ENCODE data around the gene TNRC6C. TPM values are rescaled to one million over a fixed set of nuclear protein-coding genes. Genes with fewer than 3 reads are reported as not detected.

TNRC6C gene
- total RNA-seq, 1 experiment from 2014 or later, result not detected

DNA sequence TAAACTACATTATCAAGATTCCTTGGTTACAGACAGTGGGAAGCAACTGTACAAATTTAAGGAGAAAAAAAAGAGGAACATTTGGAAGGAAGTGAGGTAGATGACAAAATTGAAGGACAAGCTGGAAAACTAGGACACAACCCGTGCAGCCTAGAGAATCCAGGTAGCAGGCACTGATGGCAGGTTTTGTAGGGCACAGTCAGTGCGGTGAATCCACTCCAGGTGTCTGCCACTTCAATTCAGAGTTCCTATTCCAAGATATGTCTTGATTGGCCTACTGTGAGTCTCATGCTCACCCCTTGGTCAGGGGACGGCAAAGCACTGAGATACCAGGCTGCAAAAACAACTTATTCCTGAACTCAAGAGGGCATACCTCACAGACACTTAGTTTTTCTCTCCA is 37.8 kb downstream of the TNRC6C start:
- H3K36me3 ChIP-seq (ENCODE audit: insufficient read depth, low read length), result no peaks in the 10 kb centered on the region
- H2AFZ ChIP-seq (ENCODE audit: low read length), result no peak overlapping the region
- H4K20me1 ChIP-seq (ENCODE audit: insufficient read depth, low read depth, low read length), result no peaks in the 10 kb centered on the region
- no peaks in the 10 kb centered on the region for H3K4me1 ChIP-seq (ENCODE audit: low read length)
- no peaks in the 10 kb centered on the region for H3K79me2 ChIP-seq (ENCODE audit: low read length)
- H3K27me3 ChIP-seq (ENCODE audit: low read length), result no peaks in the 10 kb centered on the region; the same call in 1 of the 2 replicates
- DNase-seq, result no peak
- no peaks in the 10 kb centered on the region for H3K9me2 ChIP-seq (replicated peaks; ENCODE audit: insufficient read depth, low read length)
- no peak overlapping the region for H3K4me2 ChIP-seq (ENCODE audit: low read depth, low read length, poor library complexity, severe bottlenecking)
- no peaks in the 10 kb centered on the region for H3K9me3 ChIP-seq (ENCODE audit: low read length)
- H3K9ac ChIP-seq (ENCODE audit: low read length), result no peak overlapping the region
- H3K4me3 ChIP-seq (ENCODE audit: low read length), result no peak overlapping the region
- no peak overlapping the region for H3K27ac ChIP-seq (ENCODE audit: low read length)

DNA sequence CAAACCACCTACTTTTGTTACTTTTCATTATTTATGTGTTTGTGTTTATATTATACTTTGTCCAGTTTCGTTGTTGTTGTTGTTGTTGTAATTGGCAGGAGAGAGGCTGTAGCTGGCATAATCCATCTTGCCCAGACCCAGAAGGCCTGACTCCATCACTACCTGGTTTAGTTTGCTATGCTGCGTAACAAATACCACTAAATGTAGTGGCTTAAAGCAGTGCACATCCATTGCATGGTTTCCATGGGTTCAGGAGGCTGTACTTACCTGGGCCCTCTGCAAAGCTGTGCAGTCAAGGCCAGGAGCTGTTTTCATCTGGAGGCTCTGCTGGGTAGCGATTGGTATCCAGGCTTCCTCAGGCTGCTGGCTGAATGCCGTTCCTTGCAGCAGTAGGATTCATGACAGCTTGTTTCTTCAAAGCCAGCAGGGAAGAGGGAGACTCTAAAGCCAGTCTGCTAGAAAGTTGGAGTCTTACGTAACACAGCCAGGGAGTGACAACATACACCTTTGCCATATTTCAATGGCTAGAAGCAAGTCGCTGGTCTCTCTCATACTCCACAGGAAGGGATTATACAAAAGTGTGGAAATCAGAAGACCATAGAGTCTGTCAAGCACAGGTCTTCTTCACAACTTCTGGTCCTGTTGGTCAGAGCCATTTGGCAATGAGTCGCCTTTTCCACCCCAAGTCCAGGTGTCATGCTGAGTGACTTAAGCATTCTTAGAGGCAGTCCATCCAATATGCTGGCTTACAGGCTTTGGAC is 41.1 kb downstream of the TNRC6C start:
- no peaks in the 10 kb centered on the region for H3K9me2 ChIP-seq (replicated peaks; ENCODE audit: insufficient read depth, low read length)
- no peaks in the 10 kb centered on the region; the same call in 1 of the 2 replicates for H3K27me3 ChIP-seq (ENCODE audit: low read length)
- no peak overlapping the region for H3K9ac ChIP-seq (ENCODE audit: low read length)
- H3K27ac ChIP-seq (ENCODE audit: low read length), result no peak overlapping the region
- no peaks in the 10 kb centered on the region for H3K4me1 ChIP-seq (ENCODE audit: low read length)
- DNase-seq, result no peak
- H3K79me2 ChIP-seq (ENCODE audit: low read length), result no peaks in the 10 kb centered on the region
- no peaks in the 10 kb centered on the region for H3K36me3 ChIP-seq (ENCODE audit: insufficient read depth, low read length)
- no peak overlapping the region for H2AFZ ChIP-seq (ENCODE audit: low read length)
- H4K20me1 ChIP-seq (ENCODE audit: insufficient read depth, low read depth, low read length), result no peaks in the 10 kb centered on the region
- H3K9me3 ChIP-seq (ENCODE audit: low read length), result no peaks in the 10 kb centered on the region
- H3K4me2 ChIP-seq (ENCODE audit: low read depth, low read length, poor library complexity, severe bottlenecking), result no peak overlapping the region
- no peak overlapping the region for H3K4me3 ChIP-seq (ENCODE audit: low read length)

DNA sequence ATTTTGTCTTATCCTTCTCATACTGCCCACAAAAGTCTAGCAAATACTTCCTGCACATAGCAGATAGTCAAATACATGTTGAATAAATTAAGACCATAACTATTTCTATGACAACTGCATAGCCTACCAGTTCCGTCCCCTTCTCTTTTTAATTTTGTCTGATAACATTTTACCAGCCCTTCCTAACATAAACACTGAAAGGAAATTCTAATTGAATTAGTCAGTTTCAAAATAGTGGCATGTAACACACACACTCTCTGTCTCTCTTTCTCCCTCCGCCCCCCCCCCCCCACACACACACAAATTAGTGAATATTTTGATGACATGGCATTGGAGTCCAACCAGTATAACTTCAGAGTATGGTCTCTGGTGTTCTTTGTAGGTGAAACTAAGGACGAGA is 41.8 kb downstream of the TNRC6C start:
- Histone ChIP-seq H3K4me2 (ENCODE audit: low read depth, low read length, poor library complexity, severe bottlenecking) (no peak overlapping the region), H3K79me2 (ENCODE audit: low read length) (no peaks in the 10 kb centered on the region), H3K27ac (ENCODE audit: low read length) (no peak overlapping the region), H3K9ac (ENCODE audit: low read length) (no peak overlapping the region), H3K36me3 (ENCODE audit: insufficient read depth, low read length) (no peaks in the 10 kb centered on the region), H3K4me1 (ENCODE audit: low read length) (no peaks in the 10 kb centered on the region), H3K4me3 (ENCODE audit: low read length) (no peak overlapping the region), H2AFZ (ENCODE audit: low read length) (no peak overlapping the region), H3K9me2 (replicated peaks; ENCODE audit: insufficient read depth, low read length) (no peaks in the 10 kb centered on the region), H3K27me3 (ENCODE audit: low read length) (no peaks in the 10 kb centered on the region; the same call in 1 of the 2 replicates), H3K9me3 (ENCODE audit: low read length) (no peaks in the 10 kb centered on the region), H4K20me1 (ENCODE audit: insufficient read depth, low read depth, low read length) (no peaks in the 10 kb centered on the region)
- DNase-seq, result no peak

DNA sequence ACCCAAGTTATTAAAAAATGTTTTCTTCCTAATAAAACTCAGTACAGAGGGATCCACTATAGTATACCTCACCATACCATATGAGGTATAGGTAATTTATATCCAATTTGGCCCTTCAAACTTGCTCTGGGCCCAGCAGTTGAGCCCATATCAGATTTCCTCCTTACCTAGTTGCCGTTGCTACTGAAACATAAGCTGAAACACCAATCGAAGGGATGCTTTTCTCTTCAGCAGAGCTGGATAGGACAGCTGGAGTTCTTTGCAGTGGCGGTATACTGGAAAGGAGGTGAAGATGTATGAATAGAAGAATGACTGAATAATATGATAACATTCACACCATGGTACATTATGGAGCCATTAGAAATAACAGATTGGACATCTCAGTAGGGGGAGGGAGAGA is 42.7 kb downstream of the TNRC6C start:
- no peak for DNase-seq
- H3K36me3 ChIP-seq (ENCODE audit: insufficient read depth, low read length), result no peaks in the 10 kb centered on the region
- H3K79me2 ChIP-seq (ENCODE audit: low read length), result no peaks in the 10 kb centered on the region
- no peaks in the 10 kb centered on the region for H3K9me3 ChIP-seq (ENCODE audit: low read length)
- no peaks in the 10 kb centered on the region; the same call in 1 of the 2 replicates for H3K27me3 ChIP-seq (ENCODE audit: low read length)
- no peaks in the 10 kb centered on the region for H4K20me1 ChIP-seq (ENCODE audit: insufficient read depth, low read depth, low read length)
- no peak overlapping the region for H3K9ac ChIP-seq (ENCODE audit: low read length)
- no peak overlapping the region for H3K27ac ChIP-seq (ENCODE audit: low read length)
- H2AFZ ChIP-seq (ENCODE audit: low read length), result no peak overlapping the region
- H3K9me2 ChIP-seq (replicated peaks; ENCODE audit: insufficient read depth, low read length), result no peaks in the 10 kb centered on the region
- no peak overlapping the region for H3K4me2 ChIP-seq (ENCODE audit: low read depth, low read length, poor library complexity, severe bottlenecking)
- no peak overlapping the region for H3K4me3 ChIP-seq (ENCODE audit: low read length)
- no peaks in the 10 kb centered on the region for H3K4me1 ChIP-seq (ENCODE audit: low read length)

DNA sequence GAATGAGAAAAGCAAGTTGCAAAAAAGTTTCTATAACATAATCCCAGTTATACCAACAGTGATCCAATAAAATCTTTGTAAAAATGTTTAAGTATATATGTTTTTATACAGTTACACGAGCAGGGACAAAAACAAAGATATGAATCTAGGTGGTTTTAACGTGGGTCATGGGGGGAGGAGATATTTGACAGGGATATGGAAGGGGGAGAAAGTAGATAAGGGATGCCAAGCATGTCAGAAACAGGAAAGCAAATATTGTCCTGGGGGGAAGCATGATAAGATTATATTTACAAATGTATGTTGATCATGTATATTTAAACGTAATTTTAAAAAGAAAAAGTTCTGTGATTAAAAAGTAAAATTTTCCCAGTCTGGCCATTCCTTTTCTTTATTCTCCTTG is 43.1 kb downstream of the TNRC6C start:
- no peaks in the 10 kb centered on the region for H3K79me2 ChIP-seq (ENCODE audit: low read length)
- H3K4me3 ChIP-seq (ENCODE audit: low read length), result no peak overlapping the region
- no peak overlapping the region for H3K27ac ChIP-seq (ENCODE audit: low read length)
- no peaks in the 10 kb centered on the region for H3K4me1 ChIP-seq (ENCODE audit: low read length)
- H3K9me3 ChIP-seq (ENCODE audit: low read length), result no peaks in the 10 kb centered on the region
- no peak overlapping the region for H3K9ac ChIP-seq (ENCODE audit: low read length)
- no peaks in the 10 kb centered on the region for H3K36me3 ChIP-seq (ENCODE audit: insufficient read depth, low read length)
- H3K4me2 ChIP-seq (ENCODE audit: low read depth, low read length, poor library complexity, severe bottlenecking), result no peak overlapping the region
- no peak for DNase-seq
- no peaks in the 10 kb centered on the region for H3K9me2 ChIP-seq (replicated peaks; ENCODE audit: insufficient read depth, low read length)
- H3K27me3 ChIP-seq (ENCODE audit: low read length), result no peaks in the 10 kb centered on the region; the same call in 1 of the 2 replicates
- H4K20me1 ChIP-seq (ENCODE audit: insufficient read depth, low read depth, low read length), result no peaks in the 10 kb centered on the region
- H2AFZ ChIP-seq (ENCODE audit: low read length), result no peak overlapping the region

DNA sequence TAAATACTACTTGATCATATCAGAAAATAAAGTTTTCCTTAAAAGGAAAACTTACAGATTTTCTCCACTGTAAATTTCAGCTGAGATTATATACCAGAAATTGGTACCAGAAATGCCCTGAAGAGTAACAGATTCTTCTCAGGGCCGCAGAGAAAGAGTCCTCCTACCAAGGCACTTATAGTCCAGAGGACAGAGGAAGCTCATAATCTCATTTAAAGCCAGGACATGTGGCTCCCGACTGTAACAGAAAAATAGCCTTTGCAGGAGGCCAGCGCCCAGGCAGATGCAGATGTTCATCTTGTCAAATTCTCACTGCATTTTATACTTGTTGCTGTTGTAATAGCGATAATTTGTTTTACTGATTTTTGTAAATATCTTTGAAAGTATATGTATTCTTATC is 43.7 kb downstream of the TNRC6C start:
- H3K4me1 ChIP-seq (ENCODE audit: low read length), result no peaks in the 10 kb centered on the region

DNA sequence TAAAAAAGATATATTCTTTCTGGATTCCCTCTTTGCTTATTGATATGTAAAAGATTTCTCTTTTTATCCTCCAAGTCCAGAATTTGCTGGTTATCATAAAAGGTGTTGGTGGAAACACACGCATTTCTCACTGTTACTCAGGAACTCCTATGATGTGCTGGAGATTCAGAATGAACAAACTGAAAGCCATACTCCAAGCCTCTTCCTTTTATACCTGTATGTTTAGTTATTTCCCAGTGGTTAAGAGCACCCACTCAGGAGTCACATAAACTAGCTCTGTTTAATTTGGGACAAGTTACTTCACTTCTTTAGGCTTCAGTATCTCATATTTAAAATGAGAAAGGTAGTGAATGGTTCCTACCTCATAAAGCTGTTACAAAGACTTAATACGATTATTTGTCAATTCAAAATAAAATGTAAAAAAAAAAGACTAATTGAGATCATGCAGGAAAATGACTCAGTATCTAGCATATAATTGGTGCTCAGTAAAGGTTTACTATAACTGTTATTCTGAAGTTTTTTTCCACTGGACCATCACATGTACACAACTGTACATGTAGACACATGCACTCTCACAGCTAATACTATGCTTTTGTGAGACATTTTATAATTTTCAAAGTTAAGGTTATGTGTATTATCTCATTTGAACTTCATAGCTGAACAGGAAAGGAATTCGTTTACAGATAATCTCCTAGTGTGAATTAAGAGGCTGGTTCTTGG is 47.1 kb downstream of the TNRC6C start:
- Histone ChIP-seq H2AFZ (ENCODE audit: low read length) (no peak overlapping the region), H3K4me1 (ENCODE audit: low read length) (no peaks in the 10 kb centered on the region), H3K4me2 (ENCODE audit: low read depth, low read length, poor library complexity, severe bottlenecking) (no peak overlapping the region), H3K9ac (ENCODE audit: low read length) (no peak overlapping the region), H3K9me3 (ENCODE audit: low read length) (no peaks in the 10 kb centered on the region), H4K20me1 (ENCODE audit: insufficient read depth, low read depth, low read length) (no peaks in the 10 kb centered on the region), H3K27ac (ENCODE audit: low read length) (no peak overlapping the region), H3K4me3 (ENCODE audit: low read length) (no peak overlapping the region), H3K79me2 (ENCODE audit: low read length) (no peaks in the 10 kb centered on the region), H3K9me2 (replicated peaks; ENCODE audit: insufficient read depth, low read length) (no peaks in the 10 kb centered on the region), H3K36me3 (ENCODE audit: insufficient read depth, low read length) (no peaks in the 10 kb centered on the region), H3K27me3 (ENCODE audit: low read length) (no peaks in the 10 kb centered on the region)
- no peak for DNase-seq

More for the DNA sequence above, 43.7 kb downstream of the TNRC6C start:
- no peak overlapping the region for H3K27ac ChIP-seq (ENCODE audit: low read length)
- no peaks in the 10 kb centered on the region for H3K9me2 ChIP-seq (replicated peaks; ENCODE audit: insufficient read depth, low read length)
- no peaks in the 10 kb centered on the region for H3K9me3 ChIP-seq (ENCODE audit: low read length)
- no peak overlapping the region for H3K4me3 ChIP-seq (ENCODE audit: low read length)
- no peaks in the 10 kb centered on the region for H3K36me3 ChIP-seq (ENCODE audit: insufficient read depth, low read length)
- no peak for DNase-seq
- no peaks in the 10 kb centered on the region; the same call in 1 of the 2 replicates for H3K27me3 ChIP-seq (ENCODE audit: low read length)
- H2AFZ ChIP-seq (ENCODE audit: low read length), result no peak overlapping the region
- no peak overlapping the region for H3K4me2 ChIP-seq (ENCODE audit: low read depth, low read length, poor library complexity, severe bottlenecking)
- H4K20me1 ChIP-seq (ENCODE audit: insufficient read depth, low read depth, low read length), result no peaks in the 10 kb centered on the region
- H3K9ac ChIP-seq (ENCODE audit: low read length), result no peak overlapping the region
- H3K79me2 ChIP-seq (ENCODE audit: low read length), result no peaks in the 10 kb centered on the region

DNA sequence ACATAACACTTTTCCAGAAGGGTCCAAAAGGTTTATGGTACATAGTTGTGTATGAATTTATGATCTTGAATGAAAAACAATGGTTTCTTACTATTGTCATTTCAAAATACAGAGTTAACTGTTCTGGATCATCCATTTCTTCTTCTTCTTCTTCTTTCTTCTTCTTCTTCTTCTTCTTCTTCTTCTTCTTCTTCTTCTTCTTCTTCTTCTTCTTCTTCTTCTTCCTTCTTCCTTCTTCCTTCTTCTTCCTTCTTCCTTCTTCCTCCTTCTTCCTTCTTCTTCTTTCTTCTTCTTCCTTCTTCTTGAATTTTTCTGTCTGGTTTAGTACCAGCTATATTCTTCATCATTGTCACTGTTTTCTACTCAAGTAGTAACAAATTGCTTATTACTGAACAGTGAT is 47.8 kb downstream of the TNRC6C start:
- no peak for DNase-seq
- no peaks in the 10 kb centered on the region for H3K9me2 ChIP-seq (replicated peaks; ENCODE audit: insufficient read depth, low read length)
- H3K36me3 ChIP-seq (ENCODE audit: insufficient read depth, low read length), result no peaks in the 10 kb centered on the region
- H3K4me2 ChIP-seq (ENCODE audit: low read depth, low read length, poor library complexity, severe bottlenecking), result no peak overlapping the region
- H3K9me3 ChIP-seq (ENCODE audit: low read length), result no peaks in the 10 kb centered on the region
- H4K20me1 ChIP-seq (ENCODE audit: insufficient read depth, low read depth, low read length), result no peaks in the 10 kb centered on the region
- H2AFZ ChIP-seq (ENCODE audit: low read length), result no peak overlapping the region
- no peak overlapping the region for H3K27ac ChIP-seq (ENCODE audit: low read length)
- H3K4me1 ChIP-seq (ENCODE audit: low read length), result no peaks in the 10 kb centered on the region
- H3K9ac ChIP-seq (ENCODE audit: low read length), result no peak overlapping the region
- no peaks in the 10 kb centered on the region for H3K27me3 ChIP-seq (ENCODE audit: low read length)
- H3K4me3 ChIP-seq (ENCODE audit: low read length), result no peak overlapping the region
- no peaks in the 10 kb centered on the region for H3K79me2 ChIP-seq (ENCODE audit: low read length)
